IPS-18a (cell line): ENCODE measurements around the gene AK3.

Experiments used
- H3K27ac ChIP-seq: one replicate; pipeline ENCODE4 v1.5.1; 2013; ENCODE audit warnings: low read length
- H3K27me3 ChIP-seq: one replicate; pipeline ENCODE4 v1.6.1; 2013; ENCODE audit warnings: mild to moderate bottlenecking, low read length; ENCODE audit not compliant: control insufficient read depth, insufficient read depth
- H3K36me3 ChIP-seq: one replicate; pipeline ENCODE4 v1.6.1; 2013; ENCODE audit warnings: low read depth, low read length; ENCODE audit not compliant: control insufficient read depth
- H3K4me1 ChIP-seq: one replicate; pipeline ENCODE4 v1.6.1; 2013; ENCODE audit warnings: low read depth, low read length; ENCODE audit not compliant: control insufficient read depth
- H3K4me3 ChIP-seq: one replicate; pipeline ENCODE4 v1.5.1; 2013; ENCODE audit warnings: low read length
- H3K9ac ChIP-seq: one replicate; pipeline ENCODE4 v1.6.1; 2013; ENCODE audit warnings: mild to moderate bottlenecking, low read length, moderate library complexity
- H3K9me3 ChIP-seq: one replicate; pipeline ENCODE4 v1.6.1; 2013; ENCODE audit warnings: low read depth, low read length; ENCODE audit not compliant: control insufficient read depth

AK3 gene

DNA sequence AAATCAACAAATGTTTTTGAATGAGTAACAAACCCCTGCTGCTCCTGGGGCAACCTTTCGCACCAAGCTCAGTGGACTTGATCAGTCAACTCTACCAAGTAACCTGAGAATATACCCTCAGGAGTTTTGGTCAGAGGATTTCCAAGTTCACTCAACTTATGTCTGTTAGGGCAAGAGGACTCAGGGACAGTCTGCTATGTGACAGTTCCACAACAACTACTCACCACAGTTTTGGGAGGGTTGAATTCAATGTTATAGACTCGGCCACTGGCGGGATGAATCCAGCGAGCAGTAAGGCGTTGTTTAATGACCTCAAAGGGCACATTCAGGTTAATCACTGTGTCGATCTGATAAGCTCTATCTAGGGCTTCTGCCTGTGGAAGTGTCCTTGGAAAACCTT is 22.1 kb downstream of the AK3 start:
- peaks cover 25% of the 10 kb centered on the region for H3K36me3 ChIP-seq
- no peak overlapping the region for H3K9ac ChIP-seq
- no peak overlapping the region for H3K27ac ChIP-seq
- no peaks in the 10 kb centered on the region for H3K27me3 ChIP-seq
- H3K4me3 ChIP-seq, result no peak overlapping the region
- no peaks in the 10 kb centered on the region for H3K4me1 ChIP-seq
- H3K9me3 ChIP-seq, result no peaks in the 10 kb centered on the region

DNA sequence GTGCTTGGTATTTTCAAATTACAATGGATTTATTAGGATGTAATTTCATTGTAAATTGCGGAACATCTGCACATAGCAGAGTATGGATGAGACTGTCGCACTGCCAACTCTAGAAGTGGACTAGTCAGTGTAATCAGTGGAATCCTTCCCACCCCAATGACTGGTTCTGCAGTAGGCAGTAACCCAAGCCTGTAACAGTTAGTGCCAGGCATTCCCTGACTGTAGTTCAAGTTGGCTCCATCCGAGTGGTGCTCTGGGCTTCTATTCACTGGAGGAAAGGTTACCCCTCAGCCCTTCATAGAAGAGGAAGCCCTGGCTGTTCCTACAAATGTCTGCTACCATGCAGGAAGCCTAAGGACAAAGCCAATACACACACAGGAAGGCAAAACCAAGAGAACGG is 23.2 kb downstream of the AK3 start:
- H3K36me3 ChIP-seq, result peaks cover 25% of the 10 kb centered on the region
- no peaks in the 10 kb centered on the region for H3K9me3 ChIP-seq
- no peaks in the 10 kb centered on the region for H3K27me3 ChIP-seq
- H3K9ac ChIP-seq, result no peak overlapping the region
- H3K4me3 ChIP-seq, result no peak overlapping the region
- H3K4me1 ChIP-seq, result no peaks in the 10 kb centered on the region
- no peak overlapping the region for H3K27ac ChIP-seq

DNA sequence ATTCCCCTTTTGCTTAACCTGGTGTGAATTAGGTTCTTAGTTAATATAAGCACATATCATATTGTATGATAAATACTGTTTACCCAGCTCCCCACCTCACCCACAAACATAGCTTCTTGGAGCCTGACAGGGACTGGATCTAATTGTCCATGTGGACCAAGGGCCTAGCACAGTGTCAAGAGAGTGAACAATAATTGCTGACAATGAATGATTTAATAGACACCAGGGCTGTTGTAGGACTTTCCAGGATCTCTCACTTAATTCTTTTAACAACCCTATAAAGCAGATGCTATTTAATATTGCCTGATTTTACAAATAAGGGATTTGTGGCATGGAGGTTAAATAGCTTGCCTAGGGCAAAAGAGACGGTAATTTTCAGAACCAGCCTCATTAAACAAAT is 24.8 kb downstream of the AK3 start:
- H3K4me1 ChIP-seq, result no peaks in the 10 kb centered on the region
- H3K36me3 ChIP-seq, result peaks cover 22% of the 10 kb centered on the region
- no peak overlapping the region for H3K4me3 ChIP-seq
- H3K9ac ChIP-seq, result no peak overlapping the region
- H3K27me3 ChIP-seq, result no peaks in the 10 kb centered on the region
- no peak overlapping the region for H3K27ac ChIP-seq
- no peaks in the 10 kb centered on the region for H3K9me3 ChIP-seq

DNA sequence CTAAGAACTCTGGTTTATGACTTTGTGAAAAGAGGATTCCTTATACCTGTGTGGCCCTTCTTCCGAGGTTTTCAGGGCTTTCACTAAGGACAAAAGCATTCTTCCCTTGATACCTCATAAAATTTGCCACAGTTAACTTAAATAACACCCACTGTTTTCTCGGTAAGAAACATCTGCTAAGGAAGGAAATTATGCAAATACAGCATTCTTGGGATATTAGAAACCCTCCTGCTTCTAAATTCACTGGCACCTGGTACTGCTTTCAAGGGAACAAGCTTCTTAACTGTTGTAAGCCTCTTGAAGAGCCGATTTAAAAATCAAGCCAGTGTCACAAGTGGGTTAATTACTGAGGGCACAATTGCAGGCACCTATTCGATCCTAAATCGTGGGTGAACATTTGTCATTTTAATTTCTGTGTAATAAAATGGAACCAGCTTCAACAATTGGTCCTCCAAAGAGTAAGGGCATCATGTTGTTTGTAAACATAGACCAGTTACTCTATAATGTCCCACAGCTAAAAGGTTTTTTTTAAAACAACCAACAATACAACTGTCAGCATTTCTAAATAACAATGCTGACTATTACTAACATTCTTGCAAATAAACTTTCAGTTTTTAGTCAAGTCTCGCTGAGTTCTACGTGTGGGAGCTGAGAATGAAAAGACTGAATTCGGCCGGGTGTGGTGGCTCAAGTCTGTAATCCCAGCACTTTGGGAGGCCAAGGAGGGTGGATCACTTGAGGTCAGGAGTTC is 26.6 kb downstream of the AK3 start:
- peaks cover 24% of the 10 kb centered on the region for H3K36me3 ChIP-seq
- H3K27ac ChIP-seq, result no peak overlapping the region
- H3K9ac ChIP-seq, result no peak overlapping the region
- H3K9me3 ChIP-seq, result no peaks in the 10 kb centered on the region
- H3K4me3 ChIP-seq, result no peak overlapping the region
- no peaks in the 10 kb centered on the region for H3K4me1 ChIP-seq
- H3K27me3 ChIP-seq, result no peaks in the 10 kb centered on the region

DNA sequence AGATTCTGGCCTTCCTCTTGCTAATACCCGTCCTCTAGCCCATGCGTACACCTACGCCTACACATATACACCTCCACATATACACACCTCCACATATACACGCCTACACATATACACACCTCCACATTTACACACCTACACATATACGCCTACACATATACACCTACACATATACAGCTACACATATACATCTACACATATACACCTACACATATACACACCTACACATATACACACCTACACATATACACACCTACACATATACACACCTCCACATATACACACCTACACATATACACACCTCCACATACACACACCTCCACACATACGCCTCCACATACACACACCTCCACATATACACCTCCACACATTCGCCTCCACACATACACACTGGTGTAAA is 27.2 kb downstream of the AK3 start:
- Histone ChIP-seq H3K9me3 (no peaks in the 10 kb centered on the region), H3K27ac (no peak overlapping the region), H3K9ac (no peak overlapping the region), H3K27me3 (no peaks in the 10 kb centered on the region), H3K4me1 (no peaks in the 10 kb centered on the region), H3K36me3 (peaks cover 22% of the 10 kb centered on the region), H3K4me3 (no peak overlapping the region)

DNA sequence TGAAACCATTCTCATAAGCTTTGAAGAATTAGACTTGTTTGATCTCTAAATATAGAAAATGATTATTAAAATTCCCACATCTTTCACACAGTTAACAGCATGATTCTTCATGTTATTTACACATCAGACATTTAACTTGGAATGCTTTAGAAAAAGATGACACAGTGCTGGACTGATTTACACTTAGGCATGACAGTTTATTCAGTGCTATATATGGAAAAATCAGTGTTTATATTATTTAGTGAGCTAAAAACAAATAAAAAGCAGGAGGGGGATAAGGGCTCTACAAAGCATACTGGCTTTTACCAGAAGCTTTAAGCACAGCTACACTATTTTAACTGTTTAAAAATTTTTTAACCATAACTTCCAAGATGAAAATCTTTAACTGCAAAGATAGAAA is 31.6 kb downstream of the AK3 start:
- Histone ChIP-seq H3K4me3 (no peak overlapping the region), H3K36me3 (peaks cover 7% of the 10 kb centered on the region), H3K9me3 (no peaks in the 10 kb centered on the region), H3K27ac (no peak overlapping the region), H3K27me3 (no peaks in the 10 kb centered on the region), H3K4me1 (no peaks in the 10 kb centered on the region), H3K9ac (no peak overlapping the region)

DNA sequence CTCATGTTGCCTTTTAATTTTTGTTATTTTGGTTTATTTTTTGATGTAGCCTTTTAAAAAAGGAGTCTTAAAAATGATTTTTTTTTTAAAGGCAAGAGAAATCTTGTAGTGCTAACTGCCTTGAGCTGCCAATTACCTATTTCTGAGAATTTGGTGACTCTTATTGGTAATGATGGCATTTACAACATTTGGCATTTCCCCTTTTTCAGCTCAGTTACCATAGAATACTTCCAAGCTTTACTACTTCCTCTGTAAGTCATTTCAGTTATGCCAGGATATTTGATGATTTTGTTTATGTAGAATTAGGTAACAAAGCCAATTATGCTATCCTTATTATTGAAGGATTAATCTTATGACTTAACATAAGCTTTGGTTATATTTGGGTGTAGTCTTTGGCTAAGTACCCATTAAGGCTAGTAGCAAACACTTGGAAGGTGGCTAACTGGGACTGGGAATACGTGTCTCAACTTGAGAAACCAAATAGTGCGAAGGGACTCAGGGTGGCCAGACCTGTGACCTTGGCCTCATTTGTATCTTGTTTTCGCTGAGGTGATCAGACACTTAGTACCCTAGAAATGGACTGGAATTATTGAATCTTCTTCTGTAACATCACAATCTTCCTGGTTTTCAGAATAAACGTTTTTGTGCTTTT is 33.9 kb downstream of the AK3 start:
- Histone ChIP-seq H3K4me3 (no peak overlapping the region), H3K9me3 (no peaks in the 10 kb centered on the region), H3K27ac (no peak overlapping the region), H3K27me3 (no peaks in the 10 kb centered on the region), H3K4me1 (no peaks in the 10 kb centered on the region), H3K9ac (no peak overlapping the region), H3K36me3 (peaks cover 16% of the 10 kb centered on the region)

DNA sequence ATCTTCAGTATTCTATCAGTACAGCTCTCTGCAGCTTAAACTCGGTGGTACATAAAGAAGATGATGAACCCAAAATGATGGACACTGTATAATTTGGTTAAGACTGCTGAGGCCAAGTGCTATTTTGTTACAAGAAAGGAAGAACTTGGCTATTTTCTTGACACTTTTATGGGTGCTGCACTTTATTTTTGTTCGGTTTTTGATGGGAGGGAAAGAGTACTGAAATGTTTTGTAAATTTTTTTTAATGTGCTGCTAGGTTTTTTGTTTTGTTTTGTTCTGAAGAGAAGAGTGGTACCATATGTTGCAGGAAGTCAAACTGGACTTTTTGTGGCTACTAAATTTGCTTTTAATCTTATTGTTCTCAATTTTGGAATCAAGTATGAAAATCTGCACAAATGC is 35.0 kb downstream of the AK3 start:
- H3K36me3 ChIP-seq, result peaks cover 16% of the 10 kb centered on the region
- no peaks in the 10 kb centered on the region for H3K4me1 ChIP-seq
- no peaks in the 10 kb centered on the region for H3K9me3 ChIP-seq
- no peak overlapping the region for H3K27ac ChIP-seq
- H3K4me3 ChIP-seq, result no peak overlapping the region
- H3K9ac ChIP-seq, result no peak overlapping the region
- H3K27me3 ChIP-seq, result no peaks in the 10 kb centered on the region

DNA sequence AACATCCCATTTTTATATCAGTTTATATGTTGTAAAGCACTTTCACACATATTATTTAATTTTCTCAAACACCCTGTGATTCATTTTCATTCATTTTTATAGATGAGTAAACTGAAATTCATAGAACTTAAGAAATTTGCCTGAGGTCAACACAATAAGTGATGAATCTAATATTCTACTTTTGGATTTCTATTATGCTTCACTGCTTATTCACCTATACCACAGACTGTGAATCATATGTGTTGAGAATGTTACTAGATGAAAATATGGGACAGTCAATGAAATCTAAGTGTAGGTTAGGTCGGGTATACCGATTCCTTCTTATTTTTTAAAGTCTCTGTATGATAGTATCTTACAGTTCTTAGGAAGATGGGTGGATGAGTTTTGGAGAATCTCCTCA is 36.9 kb downstream of the AK3 start:
- no peaks in the 10 kb centered on the region for H3K4me1 ChIP-seq
- no peak overlapping the region for H3K9ac ChIP-seq
- H3K9me3 ChIP-seq, result no peaks in the 10 kb centered on the region
- H3K27ac ChIP-seq, result no peak overlapping the region
- H3K4me3 ChIP-seq, result no peak overlapping the region
- no peaks in the 10 kb centered on the region for H3K27me3 ChIP-seq
- peaks cover 20% of the 10 kb centered on the region for H3K36me3 ChIP-seq

DNA sequence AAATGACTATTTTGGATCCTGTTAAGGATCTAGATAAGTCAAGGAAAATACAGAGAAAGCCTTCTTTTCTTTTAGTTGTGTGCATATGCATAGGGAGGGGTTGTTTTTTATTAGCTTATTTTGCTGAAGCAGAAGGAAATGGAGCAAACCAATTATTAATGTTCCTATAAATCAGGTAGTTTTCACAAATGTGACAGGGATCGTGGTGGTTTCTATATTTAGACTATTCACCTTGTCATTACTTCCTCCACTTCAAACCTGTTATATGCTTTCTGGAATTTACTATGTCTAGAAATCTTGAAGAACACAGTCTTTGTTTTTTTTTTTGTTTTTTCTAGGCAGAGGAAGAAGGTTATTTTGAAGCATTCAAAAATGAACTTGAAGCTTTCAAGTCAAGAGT is 39.5 kb downstream of the AK3 start:
- H3K4me1 ChIP-seq, result no peaks in the 10 kb centered on the region
- H3K27ac ChIP-seq, result no peak overlapping the region
- H3K36me3 ChIP-seq, result peaks cover 34% of the 10 kb centered on the region
- no peaks in the 10 kb centered on the region for H3K9me3 ChIP-seq
- H3K4me3 ChIP-seq, result no peak overlapping the region
- H3K27me3 ChIP-seq, result no peaks in the 10 kb centered on the region
- H3K9ac ChIP-seq, result no peak overlapping the region

DNA sequence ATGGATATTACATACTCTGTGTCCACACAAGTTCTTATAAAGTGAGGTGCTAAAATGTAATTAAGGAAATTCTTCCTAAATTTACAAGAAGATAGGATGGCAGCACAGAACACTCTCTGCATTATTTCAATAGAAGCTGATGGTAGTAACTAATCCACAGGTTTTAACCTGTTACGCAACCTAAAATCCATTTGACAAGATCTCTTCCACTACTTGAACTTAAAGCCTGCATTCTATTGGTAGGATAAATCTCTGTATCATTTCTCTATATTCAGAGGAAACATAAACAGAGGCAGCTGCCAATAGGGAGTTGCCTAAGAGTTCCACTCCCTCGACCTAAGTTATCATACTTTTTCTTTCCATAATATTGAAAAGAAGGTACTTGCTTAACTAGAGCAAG is 40.1 kb downstream of the AK3 start:
- Histone ChIP-seq H3K27me3 (no peaks in the 10 kb centered on the region), H3K27ac (no peak overlapping the region), H3K9ac (no peak overlapping the region), H3K9me3 (no peaks in the 10 kb centered on the region), H3K36me3 (peaks cover 34% of the 10 kb centered on the region), H3K4me3 (no peak overlapping the region), H3K4me1 (no peaks in the 10 kb centered on the region)

DNA sequence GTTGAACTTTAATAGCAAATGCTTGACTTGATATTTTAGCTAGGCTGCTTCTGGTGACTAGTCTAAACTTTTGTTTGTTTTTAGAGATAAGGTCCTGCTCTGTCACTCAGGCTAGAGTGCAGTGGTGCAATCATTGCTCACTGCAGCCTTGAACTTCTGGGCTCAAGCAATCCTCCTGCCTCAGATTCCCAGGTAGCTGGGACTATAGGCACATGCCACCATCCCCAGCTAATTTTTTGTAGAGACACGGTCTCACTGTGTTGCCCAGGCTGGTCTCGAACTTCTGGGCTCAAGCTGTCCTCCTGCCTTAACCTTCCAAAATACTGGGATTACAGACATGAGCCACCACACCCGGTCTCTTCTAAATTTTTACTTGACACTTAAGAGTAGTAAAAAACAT is 40.9 kb downstream of the AK3 start:
- Histone ChIP-seq H3K4me3 (no peak overlapping the region), H3K4me1 (no peaks in the 10 kb centered on the region), H3K36me3 (peaks cover 34% of the 10 kb centered on the region), H3K9ac (no peak overlapping the region), H3K9me3 (no peaks in the 10 kb centered on the region), H3K27ac (no peak overlapping the region), H3K27me3 (no peaks in the 10 kb centered on the region)
